Mucosa of descending colon (tissue), 3 donors: ENCODE results near the gene HOXB8. TPM values are rescaled to one million over a fixed set of nuclear protein-coding genes. Genes with fewer than 3 reads are reported as not detected.
A peak's percentile ranks its signal among the peaks of the same experiment; 100 is the strongest.

Experiments
- ATAC-seq: fragments of 200-7000 bp; cut with Tn5 transposase; one replicate; pipeline ENCODE4 v1.9.1; 2020; ENCODE audit warnings: mild to moderate bottlenecking, moderate library complexity
- DNase-seq, 3 donors: peaks; one replicate each; pipeline ENCODE4 v3.0.0-alpha.2; 2020
- H3K36me3 ChIP-seq: fragments of 200-600 bp; one replicate; pipeline ENCODE4 v1.8.0; 2021; ENCODE audit warnings: low read depth, mild to moderate bottlenecking
- H3K4me1 ChIP-seq: fragments of 200-600 bp; one replicate; pipeline ENCODE4 v1.8.0; 2021; ENCODE audit warnings: low read depth, mild to moderate bottlenecking
- H3K4me3 ChIP-seq: fragments of 200-600 bp; one replicate; pipeline ENCODE4 v1.8.0; 2021; ENCODE audit warnings: mild to moderate bottlenecking
- H3K9me3 ChIP-seq: fragments of 200-600 bp; one replicate; pipeline ENCODE4 v1.8.0; 2021; ENCODE audit warnings: mild to moderate bottlenecking
- intact Hi-C, 2 donors: fragments of 100-400 bp; cut with DNase I in 1 of 2; cut with micrococcal nuclease in 1 of 2; formaldehyde crosslinking; loops; one replicate each; pipeline versions ENCODE4 v1.11.0 to v1.11.1; 2022; cut with DNase I, micrococcal nuclease
- total RNA-seq, 3 donors: library from RNA; stranded (reverse); fragmentation: NEBNext Ultra II Directional in 2 of 3; extraction: Animal tissue kit (Norgen Biotek cat#: 25700) in 2 of 3; gene quantifications; one replicate each; pipeline versions ENCODE4 v1.2.1 to v1.2.4, GENCODE V29; 2021 to 2023
- TF ChIP-seq, protein P1 (sequence below): fragments of 200-600 bp; IDR thresholded peaks from one replicate; pipeline ENCODE4 v1.8.0; 2022; ENCODE audit warnings: antibody characterized with exemption, mild to moderate bottlenecking
- donor health status: DM: no; HTN: no; CAD: no; lungs with moderate emphysema.
- donor health status: DM: no; HTN: no; CAD: no.
- donor health status: DM: no; HTN: yes; CAD: no.

Gene HOXB8
- total RNA-seq, 3 donors from 2014 or later: 4.2 to 7.5 (median 5.6) TPM

DNA sequence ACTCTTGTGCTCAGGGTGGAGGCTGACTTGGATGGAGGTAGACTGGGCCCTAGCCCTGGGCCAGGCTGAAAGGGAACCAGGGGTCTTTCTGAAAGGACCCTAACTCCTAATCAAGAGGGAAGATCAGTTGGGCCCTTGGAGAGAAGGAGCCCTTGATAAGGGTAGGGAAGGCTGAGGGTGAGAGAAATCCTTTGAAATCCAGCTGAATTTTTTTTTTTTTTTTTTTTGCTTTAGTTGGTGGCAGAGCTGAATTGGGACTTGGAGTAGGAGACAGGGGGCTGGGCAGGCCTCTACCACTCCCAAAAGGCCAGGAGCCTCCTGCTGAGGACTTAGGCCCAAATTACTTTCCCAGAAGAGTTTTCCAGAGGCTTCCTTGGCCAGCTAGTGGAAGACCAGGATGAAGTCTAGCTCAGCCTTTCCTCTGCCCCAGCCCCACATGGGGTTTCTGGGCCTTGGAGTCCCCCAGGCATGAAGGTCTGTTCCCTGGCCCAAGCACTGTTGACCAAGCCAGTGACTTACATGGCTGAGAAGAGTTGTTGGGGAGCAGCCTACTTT lies 24.4 kb downstream of the HOXB8 start:
- TF ChIP-seq, protein P1, sequence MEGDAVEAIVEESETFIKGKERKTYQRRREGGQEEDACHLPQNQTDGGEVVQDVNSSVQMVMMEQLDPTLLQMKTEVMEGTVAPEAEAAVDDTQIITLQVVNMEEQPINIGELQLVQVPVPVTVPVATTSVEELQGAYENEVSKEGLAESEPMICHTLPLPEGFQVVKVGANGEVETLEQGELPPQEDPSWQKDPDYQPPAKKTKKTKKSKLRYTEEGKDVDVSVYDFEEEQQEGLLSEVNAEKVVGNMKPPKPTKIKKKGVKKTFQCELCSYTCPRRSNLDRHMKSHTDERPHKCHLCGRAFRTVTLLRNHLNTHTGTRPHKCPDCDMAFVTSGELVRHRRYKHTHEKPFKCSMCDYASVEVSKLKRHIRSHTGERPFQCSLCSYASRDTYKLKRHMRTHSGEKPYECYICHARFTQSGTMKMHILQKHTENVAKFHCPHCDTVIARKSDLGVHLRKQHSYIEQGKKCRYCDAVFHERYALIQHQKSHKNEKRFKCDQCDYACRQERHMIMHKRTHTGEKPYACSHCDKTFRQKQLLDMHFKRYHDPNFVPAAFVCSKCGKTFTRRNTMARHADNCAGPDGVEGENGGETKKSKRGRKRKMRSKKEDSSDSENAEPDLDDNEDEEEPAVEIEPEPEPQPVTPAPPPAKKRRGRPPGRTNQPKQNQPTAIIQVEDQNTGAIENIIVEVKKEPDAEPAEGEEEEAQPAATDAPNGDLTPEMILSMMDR: no peak
- Histone ChIP-seq H3K36me3 (peaks cover 5% of the 10 kb centered on the region), H3K4me1 (peaks cover 43% of the 10 kb centered on the region), H3K4me3 (no peak overlapping the region), H3K9me3 (no peaks in the 10 kb centered on the region)
- DNase-seq (no peak), ATAC-seq (no peak)
- intact Hi-C loops: no loop called here

DNA sequence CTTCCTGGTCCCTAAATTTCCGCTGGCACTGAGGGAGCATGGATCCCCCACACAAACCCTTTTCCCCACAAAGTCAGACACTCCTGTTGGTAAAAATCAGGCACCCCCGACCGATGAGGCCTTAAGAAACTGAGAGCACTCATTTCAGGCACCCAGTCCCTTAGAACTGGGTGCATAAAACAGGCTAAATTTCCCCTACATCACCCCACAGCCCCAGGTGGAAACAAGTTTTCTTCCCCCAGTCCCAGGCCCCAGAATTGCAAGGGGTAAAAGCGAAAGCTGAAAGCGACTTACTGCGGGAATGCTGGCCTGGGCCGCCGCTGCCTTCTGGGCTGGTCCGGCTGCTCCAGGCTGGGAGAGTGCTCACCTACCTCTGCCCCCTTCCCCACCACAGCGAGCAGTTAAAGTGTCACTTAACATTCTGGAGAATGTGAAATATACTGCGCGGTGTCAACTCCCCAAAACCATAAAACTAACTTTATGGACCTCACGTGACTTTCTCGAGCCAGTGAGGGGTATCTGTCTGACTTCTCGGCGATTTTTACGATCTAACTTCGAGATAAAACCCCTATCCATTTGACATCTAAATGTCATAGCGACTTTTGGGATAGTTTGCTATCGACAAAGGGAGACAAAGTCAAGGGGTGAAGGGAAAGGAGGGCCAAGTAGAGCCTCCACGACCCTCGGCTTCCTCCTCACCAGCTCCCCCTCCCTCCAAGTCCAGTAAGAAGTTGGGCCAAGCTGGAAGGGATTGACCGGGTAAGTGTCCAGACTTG lies 25.1 kb downstream of the HOXB8 start, which contains the start of gene HOXB3:
TSS of gene HOXB3 (minus strand) at position 411 of the 776 bp plus-strand sequence. CDS start 37,767 bp downstream, outside the sequence.
- DNase-seq (no peak), ATAC-seq (peak; percentile 30)
- TF ChIP-seq, protein P1: no peak
- Histone ChIP-seq H3K36me3 (no peaks in the 10 kb centered on the region), H3K4me1 (peaks cover 48% of the 10 kb centered on the region), H3K9me3 (no peaks in the 10 kb centered on the region), H3K4me3 (no peak within 1 kb of the TSS)
- intact Hi-C loops: no loop called here

- Histone ChIP-seq H3K36me3 (no peaks in the 10 kb centered on the region), H3K4me1 (peaks cover 48% of the 10 kb centered on the region), H3K9me3 (no peaks in the 10 kb centered on the region), H3K4me3 (no peak overlapping the region)
- intact Hi-C loops: no loop called here
- ATAC-seq (no peak), DNase-seq (no peak)
- TF ChIP-seq, protein P1: no peak
Measured at GRCh38 chr17:48589060-48589830, 25.8 kb downstream of the HOXB8 start.

GRCh38 chr17:48588528-48588927 lies 26.6 kb downstream of the HOXB8 start:
- Histone ChIP-seq H3K36me3 (no peaks in the 10 kb centered on the region), H3K9me3 (no peaks in the 10 kb centered on the region), H3K4me3 (no peak overlapping the region), H3K4me1 (peaks cover 48% of the 10 kb centered on the region)
- TF ChIP-seq, protein P1: no peak
- no peak for DNase-seq
- no peak for ATAC-seq
- intact Hi-C loops: no loop called here

- TF ChIP-seq, protein P1: no peak
- Histone ChIP-seq H3K36me3 (no peaks in the 10 kb centered on the region), H3K4me3 (no peak overlapping the region), H3K4me1 (peaks cover 43% of the 10 kb centered on the region), H3K9me3 (no peaks in the 10 kb centered on the region)
- DNase-seq: no peak
- no peak for ATAC-seq
- intact Hi-C loops: no loop called here
Measured at GRCh38 chr17:48588074-48588415, 27.0 kb downstream of the HOXB8 start.
